Measurements from ENCODE around the gene ABCA13.

The ABCA13 gene

GRCh38 chr7:48452218-48452617, 281.0 kb downstream of the ABCA13 start:
- no peak for DNase-seq

GRCh38 chr7:48454750-48455192, 283.5 kb downstream of the ABCA13 start:
- DNase-seq, result no peak

- no peak for DNase-seq
Measured at GRCh38 chr7:48455363-48455762, 284.1 kb downstream of the ABCA13 start.

DNA sequence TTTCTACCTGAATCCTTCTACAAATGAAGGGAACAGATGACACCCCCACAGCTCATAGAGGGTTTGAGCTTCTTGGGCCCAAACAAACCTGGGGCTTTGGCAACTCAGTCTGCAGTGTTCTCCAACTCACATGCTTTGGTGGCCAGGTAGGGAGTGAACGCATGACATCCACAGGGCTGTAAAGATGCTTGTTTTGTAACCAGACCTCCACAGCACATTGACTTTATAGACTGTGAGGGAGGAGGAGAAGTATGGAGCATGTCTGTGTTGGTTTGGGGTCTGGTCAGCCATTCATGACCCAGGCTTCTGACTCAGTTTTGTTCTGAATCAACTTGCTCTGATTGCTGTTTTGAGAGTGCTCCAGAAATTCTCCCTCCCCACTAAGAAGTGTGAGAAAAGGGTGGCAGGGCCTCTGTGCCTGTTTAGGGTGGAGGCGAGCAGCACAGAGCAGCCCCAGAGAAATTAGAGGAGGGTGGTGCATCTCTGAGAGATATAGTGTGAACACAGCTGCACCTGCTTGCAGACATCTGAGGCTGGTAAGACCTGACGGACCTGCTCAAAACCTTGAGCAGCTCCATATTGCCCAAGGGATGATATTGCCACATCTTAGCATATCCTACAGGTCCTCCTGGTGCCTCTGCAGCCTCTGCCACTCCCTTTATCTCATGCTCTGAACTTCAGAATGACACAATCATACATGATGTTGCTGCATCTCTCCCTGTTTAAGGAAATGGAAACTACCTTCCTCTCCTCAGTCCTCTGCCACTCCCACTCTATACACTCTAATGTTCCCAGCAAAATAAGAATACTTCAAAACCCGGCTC, 287.7 kb downstream of the ABCA13 start:
- no peak for DNase-seq

DNA sequence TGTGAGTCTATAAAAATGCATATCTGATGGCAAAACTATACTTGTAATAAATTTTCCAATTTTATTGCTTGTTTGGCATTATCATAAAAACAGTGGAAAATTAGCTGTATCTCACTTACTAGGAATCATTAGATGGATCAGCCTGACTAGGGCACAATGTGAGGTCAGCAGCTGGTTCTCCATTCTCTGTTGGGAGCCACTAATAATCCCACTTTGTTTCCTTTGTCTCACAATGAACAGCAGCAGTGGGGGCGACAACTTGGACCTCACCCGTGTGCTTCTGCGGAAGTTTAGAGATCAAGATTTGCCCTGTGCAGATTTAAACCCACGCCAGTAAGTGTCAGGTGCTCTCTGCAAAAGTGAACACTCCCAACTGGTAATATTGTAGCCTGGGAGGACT, 295.5 kb downstream of the ABCA13 start:
- no peak for DNase-seq

- DNase-seq, result no peak
Measured at GRCh38 chr7:48471196-48471595, 299.9 kb downstream of the ABCA13 start.

DNA sequence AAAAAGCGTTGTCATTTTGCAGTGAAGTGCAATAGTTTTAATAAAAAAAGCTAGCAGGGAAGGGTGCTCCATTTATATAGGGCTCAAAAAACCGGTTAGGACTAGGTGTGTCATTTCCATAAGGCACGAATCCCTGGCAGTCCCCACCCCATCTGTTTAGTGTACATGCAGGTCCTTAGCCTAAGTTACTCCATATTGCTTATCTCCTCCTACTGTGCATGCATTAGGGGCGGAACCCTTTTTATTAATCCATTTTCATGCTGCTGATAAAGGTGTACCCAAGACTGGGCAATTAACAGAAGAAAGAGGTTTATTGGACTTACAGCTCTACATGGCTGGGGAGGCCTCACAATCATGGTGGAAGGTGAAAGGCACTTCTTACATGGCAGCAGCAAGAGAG, 301.4 kb downstream of the ABCA13 start:
- no peak for DNase-seq

GRCh38 chr7:48473205-48473865, 302.1 kb downstream of the ABCA13 start:
- DNase-seq, result no peak

GRCh38 chr7:48481235-48481634, 310.0 kb downstream of the ABCA13 start:
- DNase-seq, result no peak

DNA sequence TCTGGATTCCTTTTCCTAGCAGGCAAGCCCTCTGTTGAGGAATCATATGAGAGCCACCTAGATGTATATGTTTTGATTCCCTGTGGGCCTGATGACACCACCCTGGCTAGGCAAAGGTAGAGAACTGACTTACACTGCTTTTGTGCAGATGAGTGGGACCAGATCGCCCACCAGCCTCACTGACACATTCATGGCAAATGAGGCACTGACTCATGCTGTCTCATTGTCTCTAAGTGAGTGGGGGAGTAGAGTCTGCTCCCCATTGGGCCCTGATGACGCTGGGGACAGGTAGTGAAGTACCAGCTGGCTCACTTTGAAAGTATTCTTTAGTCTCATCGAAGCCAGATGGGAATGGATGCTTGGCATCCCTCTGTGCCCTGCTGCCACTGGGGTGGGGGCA, 326.3 kb downstream of the ABCA13 start:
- no peak for DNase-seq

GRCh38 chr7:48502021-48502420, 330.8 kb downstream of the ABCA13 start:
- DNase-seq, result no peak

DNA sequence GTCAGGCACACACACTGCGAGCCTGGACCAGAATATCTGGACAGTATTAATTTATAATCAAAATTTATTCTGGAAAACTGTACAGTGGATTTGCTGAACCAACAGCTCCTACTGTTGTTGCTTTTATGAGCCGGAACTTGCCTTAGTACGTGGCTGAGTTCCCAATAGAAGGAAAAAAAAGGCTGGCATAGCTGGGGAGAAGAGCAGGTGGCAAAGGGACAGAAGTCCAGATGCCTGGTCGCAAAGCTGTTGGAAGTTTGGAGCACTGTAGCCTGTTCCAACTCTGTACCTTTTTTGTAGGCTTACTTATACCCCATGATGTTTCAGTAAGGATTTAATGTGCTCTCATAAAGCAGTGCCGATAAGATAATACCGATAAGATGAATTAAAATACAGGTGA, 333.8 kb downstream of the ABCA13 start:
- no peak for DNase-seq

DNA sequence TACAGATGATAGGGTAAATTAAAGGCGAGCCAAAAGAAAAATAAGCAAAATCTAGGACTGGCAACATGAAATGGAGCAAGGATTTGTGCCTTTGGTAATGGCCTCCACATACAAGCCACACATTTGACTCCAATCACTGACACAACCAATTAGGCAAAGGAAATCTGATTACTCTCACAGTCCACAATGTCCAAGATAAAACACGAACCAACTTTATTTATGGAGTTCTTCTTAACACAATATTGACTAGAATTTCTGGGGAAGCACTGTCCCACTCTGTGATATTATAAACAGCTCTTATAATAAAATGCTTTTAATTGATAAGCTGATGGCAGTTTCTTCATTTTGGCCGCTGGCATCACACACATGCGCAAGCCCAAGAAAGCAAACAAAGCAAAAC, 334.2 kb downstream of the ABCA13 start:
- no peak for DNase-seq

GRCh38 chr7:48506569-48506968, 335.3 kb downstream of the ABCA13 start:
- DNase-seq, result no peak

GRCh38 chr7:48511080-48511479, 339.8 kb downstream of the ABCA13 start:
- DNase-seq, result no peak

GRCh38 chr7:48512892-48513291, 341.6 kb downstream of the ABCA13 start:
- no peak for DNase-seq

- no peak for DNase-seq
Measured at GRCh38 chr7:48515171-48515570, 343.9 kb downstream of the ABCA13 start.

GRCh38 chr7:48518092-48518491, 346.8 kb downstream of the ABCA13 start:
- DNase-seq, result no peak

DNA sequence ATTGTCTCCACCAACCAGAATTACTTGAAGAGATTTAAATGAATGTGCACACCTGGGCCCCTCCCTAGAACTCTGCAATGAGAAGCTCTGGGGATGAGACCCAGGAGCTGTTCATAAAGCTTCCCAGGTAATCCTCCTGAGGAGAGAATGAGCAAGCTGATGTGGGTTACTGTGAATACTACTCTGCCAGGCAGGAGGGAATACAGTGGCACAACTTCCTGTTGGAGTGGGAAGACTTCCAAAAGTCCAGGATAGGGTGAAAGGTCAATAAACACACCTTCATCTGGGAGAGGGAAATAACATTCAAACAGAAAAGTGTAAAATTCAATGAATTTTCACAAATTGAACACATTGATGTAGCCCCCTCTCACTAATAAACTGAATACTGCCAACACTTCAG, 351.4 kb downstream of the ABCA13 start:
- DNase-seq, result no peak

DNA sequence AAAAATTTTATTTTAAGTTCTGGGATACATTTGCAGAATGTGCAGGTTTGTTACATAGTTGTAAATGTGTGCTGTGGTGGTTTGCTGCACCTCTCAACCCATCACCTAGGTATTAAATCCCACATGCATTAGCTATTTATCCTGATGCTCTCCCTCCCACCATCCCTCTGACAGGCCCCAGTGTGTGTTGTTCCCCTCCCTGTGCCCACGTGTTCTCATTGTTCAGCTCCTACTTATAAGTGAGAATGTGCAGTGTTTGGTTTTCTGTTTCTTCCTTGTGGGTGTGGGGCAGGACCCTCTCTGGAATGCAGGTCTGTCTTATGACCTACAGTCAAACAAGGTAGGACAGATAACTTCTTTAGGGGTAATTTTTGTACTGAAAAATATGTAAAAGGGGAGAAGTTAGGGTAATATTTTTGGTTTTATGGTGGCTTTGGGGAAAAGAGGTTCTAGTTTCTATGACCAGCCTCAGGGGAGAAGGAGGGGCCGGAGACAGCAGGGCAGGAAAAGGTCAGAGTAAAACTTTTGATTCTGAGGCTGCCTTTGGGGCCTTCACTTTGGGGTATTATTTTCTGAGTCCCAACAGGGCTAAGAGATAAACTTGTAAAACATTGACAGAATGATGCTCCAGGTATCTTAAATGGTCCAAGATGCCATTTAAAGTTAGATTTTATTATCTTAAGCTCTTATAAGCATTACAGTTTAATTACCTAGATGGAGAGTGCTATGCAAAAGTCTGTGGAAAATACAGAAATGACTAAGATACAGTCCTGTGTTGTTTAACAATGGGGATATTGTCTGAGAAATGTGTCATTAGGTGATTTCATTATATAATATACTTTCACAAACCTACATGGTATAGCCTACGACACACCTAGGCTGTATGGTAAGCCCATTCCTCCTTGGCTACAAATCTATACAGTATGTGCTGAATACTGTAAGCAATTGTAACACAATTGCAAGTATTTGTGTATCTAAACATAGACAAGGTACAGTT, 354.8 kb downstream of the ABCA13 start:
- DNase-seq, result no peak

GRCh38 chr7:48528646-48529045, 357.4 kb downstream of the ABCA13 start:
- DNase-seq, result no peak

GRCh38 chr7:48537561-48537960, 366.3 kb downstream of the ABCA13 start:
- DNase-seq, result no peak

- no peak for DNase-seq
Measured at GRCh38 chr7:48540746-48541145, 369.5 kb downstream of the ABCA13 start.
